Thyroid gland (tissue), 4 donors: Measurements from ENCODE around the gene ZBBX.

Experiments used
- CTCF ChIP-seq, 6 experiments: fragments of 200-600 bp in 3 of 6; fragments of 450-650 bp in 3 of 6; sonication (generic) in 3 of 6; IDR thresholded peaks; one replicate each; pipeline ENCODE4 v1.5.1; 2016 to 2019; ENCODE audit warnings: antibody characterized with exemption in 6 of 6, mild to moderate bottlenecking in 2 of 6, inconsistent platforms in 1 of 6, moderate library complexity in 1 of 6
- POLR2A ChIP-seq, 2 donors: fragments of 450-650 bp; IDR thresholded peaks; one replicate each; pipeline ENCODE4 v1.6.1; 2017; ENCODE audit warnings: antibody characterized with exemption in 2 of 2, mild to moderate bottlenecking in 2 of 2, moderate library complexity in 1 of 2

GRCh38 chr3:167253037-167253436 is 127.1 kb downstream of the ZBBX start:
- no peak for TF ChIP-seq POLR2A (IDR thresholded peaks at IDR 0.05)
- TF ChIP-seq CTCF (IDR thresholded peaks at IDR 0.05): no peak
